K562 (cell line): ENCODE measurements around the gene OPA3. TPM values are rescaled to one million over a fixed set of nuclear protein-coding genes. Genes with fewer than 3 reads are reported as not detected.

Source experiments
- ARID1B ChIP-seq: fragments of 450-650 bp; IDR thresholded peaks from 2 replicates; pipeline ENCODE4 v1.6.1; 2016; ENCODE audit warnings: antibody characterized with exemption, mild to moderate bottlenecking, inconsistent platforms
- C11orf30 ChIP-seq: fragments of 450-650 bp; IDR thresholded peaks from 2 replicates; pipeline ENCODE4 v1.6.1; 2016; ENCODE audit warnings: low read depth, mild to moderate bottlenecking
- CUX1 ChIP-seq: fragments of 200-800 bp; sonication (Bioruptor generic); IDR thresholded peaks from 2 replicates; pipeline ENCODE4 v1.6.1; 2016; ENCODE audit warnings: missing genetic modification characterization, missing compliant biosample characterization
- HMGN3 ChIP-seq: IDR thresholded peaks from 2 replicates; pipeline ENCODE4 v1.6.1; 2011; ENCODE audit warnings: borderline replicate concordance, low read depth, mild to moderate bottlenecking, mixed read lengths, low read length; ENCODE audit not compliant: insufficient read length; ENCODE audit errors: extremely low read depth
- HNRNPLL ChIP-seq: fragments of 200-400 bp; formaldehyde crosslinking; IDR thresholded peaks from 2 replicates; pipeline ENCODE4 v1.6.1; 2017; ENCODE audit warnings: low read length, low read depth, mild to moderate bottlenecking; ENCODE audit not compliant: poor library complexity, severe bottlenecking
- L3MBTL2 ChIP-seq: fragments of 450-650 bp; IDR thresholded peaks from 2 replicates; pipeline ENCODE4 v1.6.1; 2016; ENCODE audit warnings: mild to moderate bottlenecking, moderate library complexity
- MEIS2 ChIP-seq: fragments of 450-650 bp; IDR thresholded peaks from 2 replicates; pipeline ENCODE4 v1.6.1; 2014; ENCODE audit warnings: mild to moderate bottlenecking; ENCODE audit not compliant: partially characterized antibody
- NFRKB ChIP-seq: fragments of 450-650 bp; IDR thresholded peaks from 2 replicates; pipeline ENCODE4 v1.6.1; 2016; ENCODE audit warnings: low read depth
- PHB2 ChIP-seq: fragments of 450-650 bp; IDR thresholded peaks from 2 replicates; pipeline ENCODE4 v1.6.1; 2017; ENCODE audit warnings: low read depth
- RREB1 ChIP-seq: fragments of 250-450 bp; sonication (Bioruptor Pico); IDR thresholded peaks from 2 replicates; pipeline ENCODE4 v1.4.0; 2020
- SAFB ChIP-seq: fragments of 200-400 bp; formaldehyde crosslinking; IDR thresholded peaks from 2 replicates; pipeline ENCODE4 v1.6.1; 2017; ENCODE audit warnings: low read depth, low read length, borderline replicate concordance
- SMAD4 ChIP-seq: fragments of 250-450 bp; sonication (Bioruptor Pico); conservative IDR thresholded peaks from 2 replicates; pipeline ENCODE4 v1.8.0; 2021; ENCODE audit warnings: inconsistent platforms, mild to moderate bottlenecking, moderate library complexity
- ZBTB26 ChIP-seq: fragments of 450-650 bp; formaldehyde crosslinking; IDR thresholded peaks from 2 replicates; pipeline ENCODE4 v1.4.0; 2022; ENCODE audit warnings: missing genetic modification characterization
- ZNF311 ChIP-seq: fragments of 250-450 bp; sonication (Bioruptor Pico); IDR thresholded peaks from 2 replicates; pipeline ENCODE4 v1.4.0; 2020; ENCODE audit warnings: mild to moderate bottlenecking, moderate library complexity
- ZNF717 ChIP-seq: fragments of 250-450 bp; sonication (Bioruptor Pico); IDR thresholded peaks from 2 replicates; pipeline ENCODE4 v1.5.0; 2021
- ZNF764 ChIP-seq: fragments of 250-450 bp; sonication (Bioruptor Pico); IDR thresholded peaks from 2 replicates; pipeline ENCODE4 v1.4.0; 2020; ENCODE audit warnings: low read depth, mild to moderate bottlenecking, moderate library complexity
- polyA plus RNA-seq, 8 experiments: library from polyadenylated mRNA; depleted of rRNA in 4 of 8; stranded (reverse) in 5 of 8; unstranded in 3 of 8; fragments of >200 nt; fragmentation: Nextera tagmentation in 2 of 8; fragmentation: Illumina TruSeq in 1 of 8; extraction: Ambion mirVana in 2 of 8; extraction: Trizol in 1 of 8; gene quantifications; 2 replicates each; pipeline versions ENCODE4 v1.2.1 to v1.2.3, GENCODE V29; 2011 to 2014; ENCODE audit warnings: inconsistent platforms in 1 of 8, missing spikeins in 1 of 8
- total RNA-seq, 7 experiments: library from RNA; depleted of rRNA in 6 of 7; stranded (reverse); fragments of >200 nt in 6 of 7; fragmentation: Illumina TruSeq in 2 of 7; extraction: Trizol in 2 of 7; gene quantifications; 2 replicates each; pipeline versions ENCODE4 v1.2.1 to v1.2.3, GENCODE V29; 2011 to 2021; ENCODE audit warnings: low replicate concordance in 1 of 7

OPA3 gene
- total and polyA plus RNA-seq, 9 of the 15 experiments (the other 6 are each of a cell fraction or from before 2014, with no cell fraction given), result 1.4 to 18.8 (median 9.0) TPM

GRCh38 chr19:45478454-45479238, 106.0 kb downstream of the OPA3 start (continued):
- TF ChIP-seq RREB1 (CRISPR knock-in tag) (no peak), L3MBTL2 (peak; percentile 66), MEIS2 (peak; percentile 75), ARID1B (0 out of 2 replicates have a peak, but pooled peaks have one; percentile 6), PHB2 (no peak), SAFB (no peak), ZNF764 (CRISPR knock-in tag) (peak; percentile 69; the same call in 1 of the 2 replicates), CUX1 (CRISPR knock-in tag) (peak; percentile 77; the same call in 1 of the 2 replicates), HNRNPLL (peak; percentile 46), HMGN3 (no peak), NFRKB (no peak; the same call in 1 of the 2 replicates), C11orf30 (peak; percentile 90), ZNF311 (CRISPR knock-in tag) (no peak), ZBTB26 (no peak), SMAD4 (CRISPR knock-in tag) (peak; percentile 59), ZNF717 (CRISPR knock-in tag) (no peak)
